ENCODE results near the gene LAMC2.

Gene LAMC2

GRCh38 chr1:183291216-183291762 lies 105.2 kb downstream of the LAMC2 start:
- no peak for DNase-seq

GRCh38 chr1:183291802-183292514 lies 105.9 kb downstream of the LAMC2 start:
- DNase-seq: no peak

GRCh38 chr1:183293241-183293640 lies 107.2 kb downstream of the LAMC2 start:
- DNase-seq: no peak

- DNase-seq: no peak
These were observed 107.8 kb downstream of the LAMC2 start for GRCh38 chr1:183293876-183294275.
